GM12801 (cell line): ENCODE measurements around the gene MRPL3.

Experiments
- TF ChIP-seq, protein P1 (sequence below): IDR thresholded peaks from one replicate; pipeline ENCODE4 v1.5.1; 2011; ENCODE audit warnings: control low read depth; ENCODE audit not compliant: insufficient read length; ENCODE audit errors: extremely low read depth

Gene MRPL3

DNA sequence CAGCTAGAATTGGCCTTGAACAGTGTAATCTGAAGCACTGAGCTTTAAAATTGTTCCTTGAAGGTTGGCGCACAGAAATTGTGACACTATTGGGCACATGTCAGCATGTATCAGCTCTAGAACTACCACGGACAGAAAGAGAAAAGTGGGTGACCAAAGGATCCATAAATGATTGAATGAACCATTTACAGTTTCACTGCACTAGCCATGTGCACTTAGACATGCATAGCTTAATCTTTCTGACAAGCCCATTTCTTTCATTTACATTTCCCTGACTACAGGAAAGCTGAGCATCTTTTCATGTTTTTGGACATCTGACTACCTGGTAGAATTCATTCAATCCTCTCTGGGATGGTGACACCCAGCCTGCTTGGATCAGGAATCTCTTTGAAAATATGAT lies 85.0 kb downstream of the MRPL3 start:
- TF ChIP-seq, protein P1, sequence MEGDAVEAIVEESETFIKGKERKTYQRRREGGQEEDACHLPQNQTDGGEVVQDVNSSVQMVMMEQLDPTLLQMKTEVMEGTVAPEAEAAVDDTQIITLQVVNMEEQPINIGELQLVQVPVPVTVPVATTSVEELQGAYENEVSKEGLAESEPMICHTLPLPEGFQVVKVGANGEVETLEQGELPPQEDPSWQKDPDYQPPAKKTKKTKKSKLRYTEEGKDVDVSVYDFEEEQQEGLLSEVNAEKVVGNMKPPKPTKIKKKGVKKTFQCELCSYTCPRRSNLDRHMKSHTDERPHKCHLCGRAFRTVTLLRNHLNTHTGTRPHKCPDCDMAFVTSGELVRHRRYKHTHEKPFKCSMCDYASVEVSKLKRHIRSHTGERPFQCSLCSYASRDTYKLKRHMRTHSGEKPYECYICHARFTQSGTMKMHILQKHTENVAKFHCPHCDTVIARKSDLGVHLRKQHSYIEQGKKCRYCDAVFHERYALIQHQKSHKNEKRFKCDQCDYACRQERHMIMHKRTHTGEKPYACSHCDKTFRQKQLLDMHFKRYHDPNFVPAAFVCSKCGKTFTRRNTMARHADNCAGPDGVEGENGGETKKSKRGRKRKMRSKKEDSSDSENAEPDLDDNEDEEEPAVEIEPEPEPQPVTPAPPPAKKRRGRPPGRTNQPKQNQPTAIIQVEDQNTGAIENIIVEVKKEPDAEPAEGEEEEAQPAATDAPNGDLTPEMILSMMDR = no peak
